K562 (cell line): ENCODE data around the gene CYP4V2.

Experiments
- AFF4 ChIP-seq: sonication (generic); formaldehyde crosslinking; IDR thresholded peaks from 2 replicates; pipeline ENCODE4 v1.8.0; 2023; ENCODE audit warnings: mild to moderate bottlenecking, missing genetic modification reagents
- C11orf30 ChIP-seq: fragments of 450-650 bp; IDR thresholded peaks from 2 replicates; pipeline ENCODE4 v1.6.1; 2016; ENCODE audit warnings: low read depth, mild to moderate bottlenecking
- CTCF ChIP-seq, 3 experiments: IDR thresholded peaks in 2 of 3; conservative IDR thresholded peaks in 1 of 3; 2 replicates each; pipeline ENCODE4 v1.5.1; 2011 to 2012; ENCODE audit warnings: low read length in 3 of 3, mild to moderate bottlenecking in 3 of 3, control low read depth in 2 of 3, improper control_type of control experiment in 1 of 3, inconsistent platforms in 1 of 3, low read depth in 1 of 3, mixed read lengths in 1 of 3, moderate library complexity in 1 of 3; ENCODE audit not compliant: insufficient read depth in 2 of 3
- ETV1 ChIP-seq: fragments of 450-650 bp; conservative IDR thresholded peaks from 2 replicates; pipeline ENCODE4 v1.6.1; 2016; ENCODE audit warnings: missing genetic modification characterization, control low read depth, low read depth, missing compliant biosample characterization
- GABPA ChIP-seq: fragments of 200-800 bp; sonication (Bioruptor generic); conservative IDR thresholded peaks from 2 replicates; pipeline ENCODE4 v1.6.1; 2016; ENCODE audit warnings: low read depth, missing genetic modification characterization, missing compliant biosample characterization
- MTF1 ChIP-seq: fragments of 250-450 bp; sonication (Bioruptor Pico); IDR thresholded peaks from 2 replicates; pipeline ENCODE4 v1.9.0; 2021; ENCODE audit warnings: moderate library complexity, mild to moderate bottlenecking, inconsistent platforms, borderline replicate concordance
- NR2C2 ChIP-seq, 2 experiments: fragments of 200-800 bp in 1 of 2; sonication (Bioruptor generic) in 1 of 2; sonication (generic) in 1 of 2; formaldehyde crosslinking in 1 of 2; IDR thresholded peaks; 2 replicates each; pipeline versions ENCODE4 v1.6.1 to v1.8.0; 2016 to 2022; ENCODE audit warnings: mild to moderate bottlenecking in 1 of 2, missing compliant biosample characterization in 1 of 2, missing genetic modification characterization in 1 of 2, missing genetic modification reagents in 1 of 2
- PATZ1 ChIP-seq: fragments of 250-450 bp; sonication (Bioruptor Pico); IDR thresholded peaks from 2 replicates; pipeline ENCODE4 v1.5.0; 2020; ENCODE audit warnings: mild to moderate bottlenecking, borderline replicate concordance
- PRDM10 ChIP-seq: fragments of 450-650 bp; IDR thresholded peaks from 2 replicates; pipeline ENCODE4 v1.6.1; 2018; ENCODE audit not compliant: partially characterized antibody
- RCOR1 ChIP-seq, 2 experiments: IDR thresholded peaks; 2 replicates each; pipeline ENCODE4 v1.6.1; 2012; ENCODE audit warnings: low read depth in 2 of 2, low read length in 2 of 2, borderline replicate concordance in 1 of 2, improper control_type of control experiment in 1 of 2
- RHOXF2B ChIP-seq: fragments of 250-450 bp; sonication (Bioruptor Pico); conservative IDR thresholded peaks from 2 replicates; pipeline ENCODE4 v1.5.1; 2021
- ZNF146 ChIP-seq: IDR thresholded peaks from one replicate; pipeline ENCODE4 v1.6.1; 2018; ENCODE audit warnings: missing compliant biosample characterization; ENCODE audit not compliant: unreplicated experiment

GRCh38 chr4:186249785-186250754 lies 58.7 kb downstream of the CYP4V2 start:
- TF ChIP-seq RHOXF2B (CRISPR knock-in tag): no peak
- no peak for TF ChIP-seq ZNF146 (CRISPR knock-in tag)
- no peak for TF ChIP-seq MTF1 (CRISPR knock-in tag)
- TF ChIP-seq ETV1 (tag): no peak
- TF ChIP-seq PRDM10: no peak
- TF ChIP-seq GABPA: no peak
- TF ChIP-seq PATZ1 (CRISPR knock-in tag): no peak
- no peak for TF ChIP-seq CTCF (IDR thresholded peaks at IDR 0.05 in 2 of 3, conservative IDR thresholded peaks at IDR 0.05 in 1 of 3; ENCODE audit: insufficient read depth in 2 of 3, low read depth in 1 of 3, low read length in 3 of 3)
- no peak for TF ChIP-seq RCOR1 (IDR thresholded peaks at IDR 0.05; ENCODE audit: borderline replicate concordance in 1 of 2, low read depth in 2 of 2, low read length in 2 of 2)
- no peak for TF ChIP-seq C11orf30
- no peak for TF ChIP-seq AFF4 (CRISPR knock-in tag)
- no peak for TF ChIP-seq NR2C2 (CRISPR knock-in tag; IDR thresholded peaks at IDR 0.05)
- no peak for TF ChIP-seq NR2C2 (tag; IDR thresholded peaks at IDR 0.05)
